ENCODE measurements around the gene IGFL4.

IGFL4 gene

GRCh38 chr19:46017874-46018675, 22.7 kb downstream of the IGFL4 start:
- no peak for DNase-seq (ENCODE audit: low spot score)
- no peak for TF ChIP-seq CTCF (IDR thresholded peaks at IDR 0.05; ENCODE audit: extremely low read depth, insufficient read depth, missing control alignments)

GRCh38 chr19:46017095-46017429, 23.7 kb downstream of the IGFL4 start:
- in situ Hi-C loops (cut with MboI; ENCODE audit: low pct_unique_long_range_greater_than_20kb, low sequenced_read_pairs, unreplicated experiment) = no loop called here
- no peak for DNase-seq (ENCODE audit: low spot score)
- TF ChIP-seq CTCF (IDR thresholded peaks at IDR 0.05; ENCODE audit: extremely low read depth, insufficient read depth, missing control alignments) = no peak

More at GRCh38 chr19:46017874-46018675, 22.7 kb downstream of the IGFL4 start:
- in situ Hi-C loops (cut with MboI; ENCODE audit: low pct_unique_long_range_greater_than_20kb, low sequenced_read_pairs, unreplicated experiment) = no loop called here

- DNase-seq (ENCODE audit: low spot score) = peak; percentile 93
- in situ Hi-C loops (cut with MboI; ENCODE audit: low pct_unique_long_range_greater_than_20kb, low sequenced_read_pairs, unreplicated experiment) = no loop called here
- TF ChIP-seq CTCF (IDR thresholded peaks at IDR 0.05; ENCODE audit: extremely low read depth, insufficient read depth, missing control alignments) = peak; percentile 90
Observed at GRCh38 chr19:46016426-46017094, 24.2 kb downstream of the IGFL4 start.

- in situ Hi-C loops (cut with MboI; ENCODE audit: low pct_unique_long_range_greater_than_20kb, low sequenced_read_pairs, unreplicated experiment) = no loop called here
- TF ChIP-seq CTCF (IDR thresholded peaks at IDR 0.05; ENCODE audit: extremely low read depth, insufficient read depth, missing control alignments) = no peak
- DNase-seq (ENCODE audit: low spot score) = peak; percentile 65
Observed at GRCh38 chr19:46015687-46016425, 24.9 kb downstream of the IGFL4 start.

GRCh38 chr19:46014941-46015686, 25.7 kb downstream of the IGFL4 start:
- in situ Hi-C loops (cut with MboI; ENCODE audit: low pct_unique_long_range_greater_than_20kb, low sequenced_read_pairs, unreplicated experiment) = no loop called here
- DNase-seq (ENCODE audit: low spot score) = peak; percentile 76
- TF ChIP-seq CTCF (IDR thresholded peaks at IDR 0.05; ENCODE audit: extremely low read depth, insufficient read depth, missing control alignments) = no peak

GRCh38 chr19:46014534-46014933, 26.3 kb downstream of the IGFL4 start:
- no peak for DNase-seq (ENCODE audit: low spot score)
- in situ Hi-C loops (cut with MboI; ENCODE audit: low pct_unique_long_range_greater_than_20kb, low sequenced_read_pairs, unreplicated experiment) = no loop called here
- TF ChIP-seq CTCF (IDR thresholded peaks at IDR 0.05; ENCODE audit: extremely low read depth, insufficient read depth, missing control alignments) = no peak

Measured in GM13977 (cell line).